CD4-positive, alpha-beta T cell (primary cell): ENCODE data around the gene TEX2. TPM values are rescaled to one million over a fixed set of nuclear protein-coding genes. Genes with fewer than 3 reads are reported as not detected.

Source experiments
- ATAC-seq: fragments of 200-7000 bp; cut with Tn5 transposase; one replicate; pipeline ENCODE4 v1.10.0; 2022; ENCODE audit warnings: mild to moderate bottlenecking; ENCODE audit not compliant: poor library complexity
- CTCF ChIA-PET: fragments of 350-600 bp; sonication (Branson Sonifier 250); formaldehyde crosslinking; loops from one replicate; lab custom pipeline; 2021; ENCODE audit warnings: antibody characterized with exemption, inconsistent platforms; lab: Charles Lee
- POLR2A ChIA-PET: fragments of 350-600 bp; sonication (Branson Sonifier 250); formaldehyde crosslinking; loops from one replicate; lab custom pipeline; 2021; ENCODE audit warnings: antibody characterized with exemption, inconsistent platforms; lab: Charles Lee
- DNase-seq, 14 experiments: peaks; one replicate each; pipeline ENCODE4 v3.0.0-alpha.2; 2013 to 2020; ENCODE audit warnings: mixed read lengths in 2 of 14
- H3K27ac ChIP-seq, 2 donors: one replicate each; pipeline versions ENCODE4 v1.5.1 to v1.7.0; 2013; ENCODE audit warnings: low read length in 2 of 2, low read depth in 1 of 2, mild to moderate bottlenecking in 1 of 2
- H3K27me3 ChIP-seq, 2 experiments: 1 replicate in 1 of 2; 2 replicates in 1 of 2; pipeline versions ENCODE4 v1.6.1 to v1.7.0; 2013; ENCODE audit warnings: low read length in 2 of 2, control low read depth in 1 of 2, mild to moderate bottlenecking in 1 of 2, moderate library complexity in 1 of 2; ENCODE audit not compliant: insufficient read depth in 2 of 2, control insufficient read depth in 1 of 2
- H3K36me3 ChIP-seq: one replicate; pipeline ENCODE4 v1.6.1; 2013; ENCODE audit warnings: low read length, control low read depth; ENCODE audit not compliant: insufficient read depth
- H3K4me1 ChIP-seq: one replicate; pipeline ENCODE4 v1.6.1; 2013; ENCODE audit warnings: low read length, control low read depth; ENCODE audit not compliant: insufficient read depth
- H3K4me3 ChIP-seq: one replicate; pipeline ENCODE4 v1.5.1; 2013; ENCODE audit warnings: mild to moderate bottlenecking, low read length, moderate library complexity
- H3K9me3 ChIP-seq, 2 experiments: 1 replicate in 1 of 2; 2 replicates in 1 of 2; pipeline versions ENCODE4 v1.6.1 to v1.7.0; 2013; ENCODE audit warnings: low read length in 2 of 2, mild to moderate bottlenecking in 2 of 2, control low read depth in 1 of 2, moderate library complexity in 1 of 2; ENCODE audit not compliant: control insufficient read depth in 1 of 2, insufficient read depth in 1 of 2
- H3K27ac Mint-ChIP-seq: one replicate; pipeline ENCODE4 v1.8.0; 2020; ENCODE audit warnings: mixed read lengths
- H3K27me3 Mint-ChIP-seq: one replicate; pipeline ENCODE4 v1.8.0; 2021; ENCODE audit warnings: mixed read lengths
- H3K36me3 Mint-ChIP-seq: one replicate; pipeline ENCODE4 v1.8.0; 2021; ENCODE audit warnings: low read depth, mixed read lengths
- H3K4me1 Mint-ChIP-seq: one replicate; pipeline ENCODE4 v1.8.0; 2021; ENCODE audit warnings: low read depth, mixed read lengths
- H3K4me3 Mint-ChIP-seq: one replicate; pipeline ENCODE4 v1.8.0; 2020; ENCODE audit warnings: mild to moderate bottlenecking, mixed read lengths
- H3K9me3 Mint-ChIP-seq: one replicate; pipeline ENCODE4 v1.8.0; 2020; ENCODE audit warnings: mixed read lengths
- intact Hi-C, 2 experiments: fragments of 100-400 bp; cut with DNase I in 1 of 2; cut with micrococcal nuclease in 1 of 2; formaldehyde crosslinking; loops; one replicate each; pipeline versions ENCODE4 v1.15.1 to v1.9.0; 2023 to 2025; cut with DNase I, micrococcal nuclease
- total RNA-seq, 174 experiments: library from RNA in 2 of 174; stranded (reverse) in 2 of 174; gene quantifications; one replicate each; pipeline ENCODE4 v1.2.3 and lab custom pipeline; 2021 to 2026
- TF ChIP-seq, protein P1 (sequence below): fragments of 200-600 bp; IDR thresholded peaks from one replicate; pipeline ENCODE4 v1.8.0; 2022; ENCODE audit warnings: antibody characterized with exemption, mild to moderate bottlenecking

Gene TEX2
- total RNA-seq, 2 experiments from 2014 or later = 8.6 to 8.9 TPM

DNA sequence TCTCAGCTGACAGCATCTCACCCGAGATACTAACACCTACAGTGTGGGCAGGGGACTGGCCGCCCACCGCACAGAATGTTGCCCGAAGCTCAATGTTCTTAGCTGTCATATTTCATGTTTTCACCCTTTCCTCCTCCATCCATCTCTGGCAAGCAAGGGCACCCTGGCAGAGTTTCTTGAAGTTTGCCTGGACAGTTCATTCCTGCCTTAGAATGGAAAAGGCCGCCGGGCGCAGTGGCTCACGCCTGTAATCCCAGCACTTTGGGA, 37.6 kb upstream of the TEX2 start:
- CTCF ChIA-PET = interaction anchor here (0.6 kb wide), 1 partner anchor 457 kb away, joined by 3 read pairs; no protein-coding TSS in a partner anchor
- DNase-seq (no peak), ATAC-seq (no peak)
- intact Hi-C loops = no loop called here
- POLR2A ChIA-PET = no interaction called here
- Histone ChIP-seq H3K27ac (no peak overlapping the region), H3K4me1 (no peaks in the 10 kb centered on the region), H3K4me3 (no peak overlapping the region), H3K36me3 (no peaks in the 10 kb centered on the region), H3K27me3 (no peaks in the 10 kb centered on the region), H3K9me3 (no peaks in the 10 kb centered on the region)
- H3K36me3 Mint-ChIP-seq = no peaks in the 10 kb centered on the region
- H3K4me1 Mint-ChIP-seq = no peaks in the 10 kb centered on the region
- no peak overlapping the region for H3K4me3 Mint-ChIP-seq
- TF ChIP-seq, protein P1, sequence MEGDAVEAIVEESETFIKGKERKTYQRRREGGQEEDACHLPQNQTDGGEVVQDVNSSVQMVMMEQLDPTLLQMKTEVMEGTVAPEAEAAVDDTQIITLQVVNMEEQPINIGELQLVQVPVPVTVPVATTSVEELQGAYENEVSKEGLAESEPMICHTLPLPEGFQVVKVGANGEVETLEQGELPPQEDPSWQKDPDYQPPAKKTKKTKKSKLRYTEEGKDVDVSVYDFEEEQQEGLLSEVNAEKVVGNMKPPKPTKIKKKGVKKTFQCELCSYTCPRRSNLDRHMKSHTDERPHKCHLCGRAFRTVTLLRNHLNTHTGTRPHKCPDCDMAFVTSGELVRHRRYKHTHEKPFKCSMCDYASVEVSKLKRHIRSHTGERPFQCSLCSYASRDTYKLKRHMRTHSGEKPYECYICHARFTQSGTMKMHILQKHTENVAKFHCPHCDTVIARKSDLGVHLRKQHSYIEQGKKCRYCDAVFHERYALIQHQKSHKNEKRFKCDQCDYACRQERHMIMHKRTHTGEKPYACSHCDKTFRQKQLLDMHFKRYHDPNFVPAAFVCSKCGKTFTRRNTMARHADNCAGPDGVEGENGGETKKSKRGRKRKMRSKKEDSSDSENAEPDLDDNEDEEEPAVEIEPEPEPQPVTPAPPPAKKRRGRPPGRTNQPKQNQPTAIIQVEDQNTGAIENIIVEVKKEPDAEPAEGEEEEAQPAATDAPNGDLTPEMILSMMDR = no peak
- H3K27me3 Mint-ChIP-seq = no peaks in the 10 kb centered on the region
- H3K9me3 Mint-ChIP-seq = no peaks in the 10 kb centered on the region
- H3K27ac Mint-ChIP-seq = no peak overlapping the region

DNA sequence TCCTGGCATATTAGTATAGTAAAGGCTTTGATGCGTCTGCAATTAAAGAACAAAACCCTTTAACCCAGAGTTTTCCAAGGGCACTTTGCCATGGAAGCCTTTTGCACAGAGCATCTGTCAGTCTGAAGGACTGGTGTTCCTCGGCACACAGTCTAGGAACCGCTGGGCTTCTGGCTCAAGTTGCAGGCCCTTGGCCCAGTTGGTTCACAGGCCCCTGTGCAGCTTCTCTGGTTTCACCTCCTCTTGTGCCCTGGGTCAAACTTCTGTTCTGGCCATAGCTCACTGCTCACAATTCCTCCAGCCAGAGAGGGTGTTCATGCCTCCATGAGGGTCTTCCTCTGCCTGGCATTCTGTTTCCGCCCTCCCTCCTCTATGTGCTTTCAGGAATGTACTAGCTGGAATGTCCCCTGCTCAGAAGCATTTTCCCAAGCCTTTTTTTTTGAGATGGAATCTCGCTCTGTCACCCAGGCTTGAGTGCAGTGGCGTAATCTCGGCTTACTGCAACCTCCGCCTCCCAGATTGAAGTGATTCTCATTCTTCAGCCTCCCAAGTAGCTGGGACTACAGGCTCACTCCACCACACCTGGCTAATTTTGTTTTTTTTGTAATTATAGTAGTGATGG, 34.5 kb upstream of the TEX2 start:
- intact Hi-C loops = no loop called here
- ChIA-PET CTCF (no interaction called here), POLR2A (no interaction called here)

DNA sequence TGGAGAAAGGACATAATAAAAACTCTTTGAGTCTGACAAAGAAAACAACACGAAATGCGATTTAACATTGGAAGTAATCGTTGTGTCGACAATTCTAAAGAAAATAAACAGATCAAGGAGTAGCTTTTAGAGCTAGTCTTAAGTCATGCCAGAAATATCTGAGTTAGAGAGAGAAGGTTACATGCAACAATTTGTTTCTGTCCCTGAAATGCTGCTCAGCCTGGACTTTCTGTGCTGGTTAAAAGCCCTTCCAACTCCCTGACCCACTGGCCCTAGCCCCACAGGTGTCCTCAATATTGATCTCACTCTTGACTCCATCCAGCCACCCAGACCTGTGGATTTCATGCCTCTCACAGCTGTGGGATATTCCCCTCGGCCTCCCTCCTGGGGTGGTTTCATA, 33.2 kb upstream of the TEX2 start:
- intact Hi-C loops = no loop called here

More for the DNA sequence above, 34.5 kb upstream of the TEX2 start:
- Mint-ChIP-seq H3K27me3 (no peaks in the 10 kb centered on the region), H3K4me1 (no peaks in the 10 kb centered on the region), H3K4me3 (no peak overlapping the region), H3K27ac (no peak overlapping the region), H3K9me3 (no peaks in the 10 kb centered on the region), H3K36me3 (no peaks in the 10 kb centered on the region)
- Histone ChIP-seq H3K4me1 (no peaks in the 10 kb centered on the region), H3K36me3 (no peaks in the 10 kb centered on the region), H3K9me3 (no peaks in the 10 kb centered on the region), H3K27ac (no peak overlapping the region), H3K4me3 (no peak overlapping the region), H3K27me3 (no peaks in the 10 kb centered on the region)
- ATAC-seq (no peak), DNase-seq (no peak)
- TF ChIP-seq, protein P1 = no peak

More for the DNA sequence above, 33.2 kb upstream of the TEX2 start:
- TF ChIP-seq, protein P1 = no peak
- Mint-ChIP-seq H3K27ac (no peak overlapping the region), H3K27me3 (no peaks in the 10 kb centered on the region), H3K36me3 (no peaks in the 10 kb centered on the region), H3K4me1 (no peaks in the 10 kb centered on the region), H3K9me3 (peaks cover 2% of the 10 kb centered on the region), H3K4me3 (no peak overlapping the region)
- no peaks in the 10 kb centered on the region for H3K4me1 ChIP-seq
- ChIA-PET POLR2A (no interaction called here), CTCF (interaction anchor here (1.4 kb wide), 1 partner anchor 14 kb away, joined by 3 read pairs; no protein-coding TSS in a partner anchor)
- no peak for ATAC-seq
- H3K27me3 ChIP-seq = no peaks in the 10 kb centered on the region
- no peak overlapping the region for H3K27ac ChIP-seq
- no peak overlapping the region for H3K4me3 ChIP-seq
- no peak for DNase-seq
- H3K9me3 ChIP-seq = peaks cover 4 to 9% of the 10 kb centered on the region in 2 experiments
- no peaks in the 10 kb centered on the region for H3K36me3 ChIP-seq
